Uterus (tissue), 2 donors: ENCODE measurements around the gene PDE4B.

Experiments
- POLR2A ChIP-seq, 2 donors: fragments of 450-650 bp; IDR thresholded peaks; one replicate each; pipeline ENCODE4 v1.6.1; 2016; ENCODE audit warnings: antibody characterized with exemption in 2 of 2, mild to moderate bottlenecking in 1 of 2, moderate library complexity in 1 of 2
- TF ChIP-seq, protein P1 (sequence below), 4 experiments: fragments of 200-600 bp in 2 of 4; fragments of 450-650 bp in 2 of 4; sonication (generic) in 2 of 4; IDR thresholded peaks; one replicate each; pipeline ENCODE4 v1.5.1; 2016 to 2019; ENCODE audit warnings: antibody characterized with exemption in 4 of 4, mild to moderate bottlenecking in 2 of 4, moderate library complexity in 1 of 4

DNA sequence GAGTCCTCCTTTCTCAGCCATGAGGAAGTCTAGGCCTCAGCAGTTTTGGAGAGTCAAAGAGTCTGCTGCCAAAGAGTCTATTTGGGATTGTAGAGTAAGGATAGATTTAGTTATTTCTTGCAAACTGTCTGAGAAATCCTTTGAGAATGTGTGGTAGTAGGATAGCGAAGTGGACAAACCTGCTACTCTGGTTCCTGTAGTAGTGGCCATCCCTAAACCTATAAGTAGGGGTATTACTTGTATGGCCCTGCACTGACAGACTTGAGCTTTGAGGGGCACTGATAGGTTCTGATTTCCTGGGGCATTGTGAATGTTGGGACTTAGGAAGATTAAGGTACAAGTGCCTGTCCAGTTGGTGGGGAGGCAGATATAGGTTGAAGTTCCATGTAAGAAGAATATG lies 625.3 kb downstream of the PDE4B start:
- TF ChIP-seq, protein P1, sequence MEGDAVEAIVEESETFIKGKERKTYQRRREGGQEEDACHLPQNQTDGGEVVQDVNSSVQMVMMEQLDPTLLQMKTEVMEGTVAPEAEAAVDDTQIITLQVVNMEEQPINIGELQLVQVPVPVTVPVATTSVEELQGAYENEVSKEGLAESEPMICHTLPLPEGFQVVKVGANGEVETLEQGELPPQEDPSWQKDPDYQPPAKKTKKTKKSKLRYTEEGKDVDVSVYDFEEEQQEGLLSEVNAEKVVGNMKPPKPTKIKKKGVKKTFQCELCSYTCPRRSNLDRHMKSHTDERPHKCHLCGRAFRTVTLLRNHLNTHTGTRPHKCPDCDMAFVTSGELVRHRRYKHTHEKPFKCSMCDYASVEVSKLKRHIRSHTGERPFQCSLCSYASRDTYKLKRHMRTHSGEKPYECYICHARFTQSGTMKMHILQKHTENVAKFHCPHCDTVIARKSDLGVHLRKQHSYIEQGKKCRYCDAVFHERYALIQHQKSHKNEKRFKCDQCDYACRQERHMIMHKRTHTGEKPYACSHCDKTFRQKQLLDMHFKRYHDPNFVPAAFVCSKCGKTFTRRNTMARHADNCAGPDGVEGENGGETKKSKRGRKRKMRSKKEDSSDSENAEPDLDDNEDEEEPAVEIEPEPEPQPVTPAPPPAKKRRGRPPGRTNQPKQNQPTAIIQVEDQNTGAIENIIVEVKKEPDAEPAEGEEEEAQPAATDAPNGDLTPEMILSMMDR (IDR thresholded peaks at IDR 0.05): no peak
- no peak for TF ChIP-seq POLR2A (IDR thresholded peaks at IDR 0.05)
